ENCODE measurements around the gene EFR3B.

EFR3B gene

GRCh38 chr2:25074826-25075225 lies 33.0 kb downstream of the EFR3B start:
- Histone ChIP-seq H3K4me1 (ENCODE audit: control insufficient read depth, insufficient read depth, low read length) (peaks cover 12% of the 10 kb centered on the region), H3K4me3 (ENCODE audit: low read length) (no peak overlapping the region), H3K9me3 (replicated peaks; ENCODE audit: low read length) (no peaks in the 10 kb centered on the region), H3K27me3 (ENCODE audit: control insufficient read depth, insufficient read depth, low read length) (peaks cover 37% of the 10 kb centered on the region), H3K36me3 (ENCODE audit: insufficient read depth, low read length) (no peaks in the 10 kb centered on the region), H3K9ac (ENCODE audit: low read depth, low read length) (no peak overlapping the region), H3K4me2 (ENCODE audit: low read length) (no peak overlapping the region)

GRCh38 chr2:25076749-25077148 lies 34.9 kb downstream of the EFR3B start:
- Histone ChIP-seq H3K4me2 (ENCODE audit: low read length) (no peak overlapping the region), H3K4me1 (ENCODE audit: control insufficient read depth, insufficient read depth, low read length) (peaks cover 12% of the 10 kb centered on the region), H3K9ac (ENCODE audit: low read depth, low read length) (no peak overlapping the region), H3K36me3 (ENCODE audit: insufficient read depth, low read length) (no peaks in the 10 kb centered on the region), H3K4me3 (ENCODE audit: low read length) (no peak overlapping the region), H3K9me3 (replicated peaks; ENCODE audit: low read length) (no peaks in the 10 kb centered on the region), H3K27me3 (ENCODE audit: control insufficient read depth, insufficient read depth, low read length) (peaks cover 46% of the 10 kb centered on the region)

GRCh38 chr2:25077789-25078169 lies 35.9 kb downstream of the EFR3B start:
- H3K4me1 ChIP-seq (ENCODE audit: control insufficient read depth, insufficient read depth, low read length): peaks cover 12% of the 10 kb centered on the region
- no peaks in the 10 kb centered on the region for H3K36me3 ChIP-seq (ENCODE audit: insufficient read depth, low read length)
- H3K9ac ChIP-seq (ENCODE audit: low read depth, low read length): no peak overlapping the region
- H3K27me3 ChIP-seq (ENCODE audit: control insufficient read depth, insufficient read depth, low read length): peaks cover 53% of the 10 kb centered on the region
- H3K9me3 ChIP-seq (replicated peaks; ENCODE audit: low read length): no peaks in the 10 kb centered on the region
- no peak overlapping the region for H3K4me3 ChIP-seq (ENCODE audit: low read length)
- H3K4me2 ChIP-seq (ENCODE audit: low read length): peak overlapping the region; percentile 43

- Histone ChIP-seq H3K4me1 (ENCODE audit: control insufficient read depth, insufficient read depth, low read length) (peaks cover 12% of the 10 kb centered on the region), H3K27me3 (ENCODE audit: control insufficient read depth, insufficient read depth, low read length) (peaks cover 60% of the 10 kb centered on the region), H3K9ac (ENCODE audit: low read depth, low read length) (no peak overlapping the region), H3K36me3 (ENCODE audit: insufficient read depth, low read length) (no peaks in the 10 kb centered on the region), H3K4me3 (ENCODE audit: low read length) (no peak overlapping the region), H3K9me3 (replicated peaks; ENCODE audit: low read length) (no peaks in the 10 kb centered on the region), H3K4me2 (ENCODE audit: low read length) (peak overlapping the region; percentile 43)
These were observed 36.5 kb downstream of the EFR3B start for GRCh38 chr2:25078170-25079049.

- H3K27me3 ChIP-seq (ENCODE audit: control insufficient read depth, insufficient read depth, low read length): peaks cover 64% of the 10 kb centered on the region
- no peaks in the 10 kb centered on the region for H3K36me3 ChIP-seq (ENCODE audit: insufficient read depth, low read length)
- H3K9ac ChIP-seq (ENCODE audit: low read depth, low read length): no peak overlapping the region
- H3K4me1 ChIP-seq (ENCODE audit: control insufficient read depth, insufficient read depth, low read length): peaks cover 12% of the 10 kb centered on the region
- no peak overlapping the region for H3K4me2 ChIP-seq (ENCODE audit: low read length)
- H3K9me3 ChIP-seq (replicated peaks; ENCODE audit: low read length): no peaks in the 10 kb centered on the region
- no peak overlapping the region for H3K4me3 ChIP-seq (ENCODE audit: low read length)
These were observed 37.3 kb downstream of the EFR3B start for GRCh38 chr2:25079050-25079635.

- H3K27me3 ChIP-seq (ENCODE audit: control insufficient read depth, insufficient read depth, low read length): peaks cover 61% of the 10 kb centered on the region
These were observed 39.4 kb downstream of the EFR3B start for GRCh38 chr2:25081237-25081790.

GRCh38 chr2:25082002-25082622 lies 40.2 kb downstream of the EFR3B start:
- Histone ChIP-seq H3K36me3 (ENCODE audit: insufficient read depth, low read length) (no peaks in the 10 kb centered on the region), H3K4me2 (ENCODE audit: low read length) (no peak overlapping the region), H3K4me1 (ENCODE audit: control insufficient read depth, insufficient read depth, low read length) (peaks cover 12% of the 10 kb centered on the region), H3K4me3 (ENCODE audit: low read length) (no peak overlapping the region), H3K27me3 (ENCODE audit: control insufficient read depth, insufficient read depth, low read length) (peaks cover 54% of the 10 kb centered on the region), H3K9ac (ENCODE audit: low read depth, low read length) (no peak overlapping the region), H3K9me3 (replicated peaks; ENCODE audit: low read length) (no peaks in the 10 kb centered on the region)

More at GRCh38 chr2:25081237-25081790, 39.4 kb downstream of the EFR3B start:
- H3K9me3 ChIP-seq (replicated peaks; ENCODE audit: low read length): no peaks in the 10 kb centered on the region
- H3K9ac ChIP-seq (ENCODE audit: low read depth, low read length): no peak overlapping the region
- H3K4me1 ChIP-seq (ENCODE audit: control insufficient read depth, insufficient read depth, low read length): peaks cover 12% of the 10 kb centered on the region
- H3K4me3 ChIP-seq (ENCODE audit: low read length): no peak overlapping the region
- no peaks in the 10 kb centered on the region for H3K36me3 ChIP-seq (ENCODE audit: insufficient read depth, low read length)
- H3K4me2 ChIP-seq (ENCODE audit: low read length): no peak overlapping the region

- Histone ChIP-seq H3K36me3 (ENCODE audit: insufficient read depth, low read length) (no peaks in the 10 kb centered on the region), H3K4me3 (ENCODE audit: low read length) (no peak overlapping the region), H3K4me1 (ENCODE audit: control insufficient read depth, insufficient read depth, low read length) (no peaks in the 10 kb centered on the region), H3K27me3 (ENCODE audit: control insufficient read depth, insufficient read depth, low read length) (peaks cover 36% of the 10 kb centered on the region), H3K4me2 (ENCODE audit: low read length) (no peak overlapping the region), H3K9ac (ENCODE audit: low read depth, low read length) (no peak overlapping the region), H3K9me3 (replicated peaks; ENCODE audit: low read length) (no peaks in the 10 kb centered on the region)
These were observed 44.1 kb downstream of the EFR3B start for GRCh38 chr2:25085761-25086560.

GRCh38 chr2:25088817-25089516 lies 47.1 kb downstream of the EFR3B start:
- no peak overlapping the region for H3K4me2 ChIP-seq (ENCODE audit: low read length)
- peaks cover 8% of the 10 kb centered on the region for H3K27me3 ChIP-seq (ENCODE audit: control insufficient read depth, insufficient read depth, low read length)
- H3K9me3 ChIP-seq (replicated peaks; ENCODE audit: low read length): no peaks in the 10 kb centered on the region
- no peak overlapping the region for H3K4me3 ChIP-seq (ENCODE audit: low read length)
- H3K4me1 ChIP-seq (ENCODE audit: control insufficient read depth, insufficient read depth, low read length): no peaks in the 10 kb centered on the region
- no peaks in the 10 kb centered on the region for H3K36me3 ChIP-seq (ENCODE audit: insufficient read depth, low read length)
- no peak overlapping the region for H3K9ac ChIP-seq (ENCODE audit: low read depth, low read length)

- peaks cover 7% of the 10 kb centered on the region for H3K27me3 ChIP-seq (ENCODE audit: control insufficient read depth, insufficient read depth, low read length)
- no peaks in the 10 kb centered on the region for H3K9me3 ChIP-seq (replicated peaks; ENCODE audit: low read length)
- no peaks in the 10 kb centered on the region for H3K36me3 ChIP-seq (ENCODE audit: insufficient read depth, low read length)
- no peak overlapping the region for H3K4me2 ChIP-seq (ENCODE audit: low read length)
- no peak overlapping the region for H3K9ac ChIP-seq (ENCODE audit: low read depth, low read length)
- H3K4me1 ChIP-seq (ENCODE audit: control insufficient read depth, insufficient read depth, low read length): no peaks in the 10 kb centered on the region
- no peak overlapping the region for H3K4me3 ChIP-seq (ENCODE audit: low read length)
These were observed 47.9 kb downstream of the EFR3B start for GRCh38 chr2:25089605-25090315.
